Brain microvascular endothelial cell (primary cell): ENCODE measurements around the gene NOS1.

ENCODE experiments used
- DNase-seq: peaks from one replicate; pipeline ENCODE4 v3.0.0-alpha.2; 2020
- H3K27ac ChIP-seq: fragments of 250-450 bp; sonication (Bioruptor Pico); 2 replicates; pipeline ENCODE4 v1.5.1; 2020; ENCODE audit warnings: mild to moderate bottlenecking, moderate library complexity
- H3K27me3 ChIP-seq: fragments of 250-450 bp; sonication (Bioruptor Pico); replicated peaks from 2 replicates; pipeline ENCODE4 v1.5.1; 2020; ENCODE audit warnings: mild to moderate bottlenecking
- H3K36me3 ChIP-seq: fragments of 250-450 bp; sonication (Bioruptor Pico); replicated peaks from 2 replicates; pipeline ENCODE4 v1.5.1; 2020; ENCODE audit warnings: mild to moderate bottlenecking
- H3K4me3 ChIP-seq: 2 replicates; pipeline ENCODE4 v1.5.1; 2011; ENCODE audit warnings: low read depth, mild to moderate bottlenecking, control low read depth, low read length, moderate library complexity
- in situ Hi-C: cut with HindIII; loops from 2 replicates; pipeline ENCODE4 v1.10.0; 2017; ENCODE audit warnings: low sequenced_read_pairs, low pct_ligation_motif_present
- TF ChIP-seq, protein P1 (sequence below): IDR thresholded peaks from 2 replicates; pipeline ENCODE4 v1.5.1; 2011; ENCODE audit warnings: low read depth, mild to moderate bottlenecking, moderate library complexity, low read length, control low read depth, inconsistent platforms; ENCODE audit errors: missing control alignments

NOS1 gene

DNA sequence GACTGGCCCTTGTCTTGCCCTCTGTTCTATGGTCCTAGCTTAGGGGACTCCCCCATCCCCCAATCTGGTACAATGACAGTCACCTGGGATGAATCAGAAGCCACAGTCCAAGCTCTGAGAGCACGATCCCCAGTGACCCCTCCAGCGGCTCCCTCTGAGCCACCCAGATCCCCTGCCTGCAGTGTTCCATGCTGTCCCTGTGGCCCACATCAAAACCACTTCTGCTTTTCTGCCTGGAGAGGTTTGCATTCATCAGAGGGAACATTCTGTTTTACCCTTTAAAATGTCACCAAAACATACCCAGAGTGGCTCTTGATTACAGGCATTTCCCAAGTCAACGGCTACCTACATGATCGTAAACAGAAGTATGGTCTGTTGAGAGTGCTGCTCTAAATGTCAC, 47.5 kb downstream of the NOS1 start:
- in situ Hi-C loops: no loop called here
- H3K4me3 ChIP-seq: no peak overlapping the region
- no peak for DNase-seq
- no peak overlapping the region for H3K27ac ChIP-seq
- H3K27me3 ChIP-seq: no peaks in the 10 kb centered on the region
- no peaks in the 10 kb centered on the region for H3K36me3 ChIP-seq
- TF ChIP-seq, protein P1, sequence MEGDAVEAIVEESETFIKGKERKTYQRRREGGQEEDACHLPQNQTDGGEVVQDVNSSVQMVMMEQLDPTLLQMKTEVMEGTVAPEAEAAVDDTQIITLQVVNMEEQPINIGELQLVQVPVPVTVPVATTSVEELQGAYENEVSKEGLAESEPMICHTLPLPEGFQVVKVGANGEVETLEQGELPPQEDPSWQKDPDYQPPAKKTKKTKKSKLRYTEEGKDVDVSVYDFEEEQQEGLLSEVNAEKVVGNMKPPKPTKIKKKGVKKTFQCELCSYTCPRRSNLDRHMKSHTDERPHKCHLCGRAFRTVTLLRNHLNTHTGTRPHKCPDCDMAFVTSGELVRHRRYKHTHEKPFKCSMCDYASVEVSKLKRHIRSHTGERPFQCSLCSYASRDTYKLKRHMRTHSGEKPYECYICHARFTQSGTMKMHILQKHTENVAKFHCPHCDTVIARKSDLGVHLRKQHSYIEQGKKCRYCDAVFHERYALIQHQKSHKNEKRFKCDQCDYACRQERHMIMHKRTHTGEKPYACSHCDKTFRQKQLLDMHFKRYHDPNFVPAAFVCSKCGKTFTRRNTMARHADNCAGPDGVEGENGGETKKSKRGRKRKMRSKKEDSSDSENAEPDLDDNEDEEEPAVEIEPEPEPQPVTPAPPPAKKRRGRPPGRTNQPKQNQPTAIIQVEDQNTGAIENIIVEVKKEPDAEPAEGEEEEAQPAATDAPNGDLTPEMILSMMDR: no peak

DNA sequence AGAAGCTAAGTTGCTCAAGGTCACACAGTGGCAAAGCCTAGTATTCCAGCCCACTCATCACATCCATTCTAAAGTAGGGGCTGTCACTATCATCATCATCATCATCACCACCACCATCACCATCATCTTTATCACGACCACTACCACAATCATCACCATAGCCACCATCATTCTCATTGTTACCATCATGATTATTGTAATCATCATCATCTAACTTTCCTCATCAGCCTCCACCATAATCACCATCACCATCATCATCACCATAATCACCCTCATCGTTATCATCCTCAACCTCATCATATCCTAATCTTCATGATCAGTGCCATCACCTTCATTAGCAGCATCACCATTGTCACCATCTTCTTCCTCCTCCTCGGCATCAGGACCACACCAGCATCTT, 48.7 kb downstream of the NOS1 start:
- H3K27ac ChIP-seq: no peak overlapping the region
- DNase-seq: no peak
- TF ChIP-seq, protein P1: no peak

DNA sequence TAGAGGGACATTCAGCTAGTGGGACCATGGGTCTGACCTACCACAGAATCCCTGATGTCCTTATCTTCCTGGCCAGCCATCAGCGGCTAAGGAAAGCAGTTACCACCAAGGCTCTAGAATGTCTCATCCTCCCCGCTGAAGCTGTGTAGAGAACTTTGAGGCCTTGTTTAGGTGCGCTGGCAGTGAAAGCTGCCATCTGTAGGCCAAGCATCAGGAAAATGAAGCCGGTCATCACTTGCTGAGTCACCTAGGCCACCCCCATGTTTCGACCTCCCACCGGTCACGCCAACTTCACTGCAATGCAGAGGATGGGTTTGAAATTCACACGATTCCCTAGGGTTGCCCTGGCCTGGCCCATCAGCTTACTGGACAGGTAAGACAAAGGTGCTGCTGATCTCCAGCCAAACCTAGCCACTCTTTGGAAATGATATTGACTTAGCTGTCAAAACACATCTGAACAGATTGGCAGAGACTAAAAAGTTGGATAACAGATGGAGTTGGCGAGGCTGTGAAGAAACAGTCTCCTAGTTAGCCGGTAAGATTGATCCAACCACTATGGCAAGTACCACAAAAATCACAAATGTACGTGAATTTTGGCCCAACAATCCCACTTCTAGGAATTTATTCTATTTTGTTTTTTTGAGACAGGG, 52.0 kb downstream of the NOS1 start:
- in situ Hi-C loops: no loop called here
- no peaks in the 10 kb centered on the region for H3K27me3 ChIP-seq
- no peak for DNase-seq
- H3K36me3 ChIP-seq: no peaks in the 10 kb centered on the region
- no peak overlapping the region for H3K4me3 ChIP-seq
- TF ChIP-seq, protein P1: no peak
- no peak overlapping the region for H3K27ac ChIP-seq

More for the DNA sequence above, 48.7 kb downstream of the NOS1 start:
- no peaks in the 10 kb centered on the region for H3K36me3 ChIP-seq
- in situ Hi-C loops: no loop called here
- no peak overlapping the region for H3K4me3 ChIP-seq
- H3K27me3 ChIP-seq: no peaks in the 10 kb centered on the region

DNA sequence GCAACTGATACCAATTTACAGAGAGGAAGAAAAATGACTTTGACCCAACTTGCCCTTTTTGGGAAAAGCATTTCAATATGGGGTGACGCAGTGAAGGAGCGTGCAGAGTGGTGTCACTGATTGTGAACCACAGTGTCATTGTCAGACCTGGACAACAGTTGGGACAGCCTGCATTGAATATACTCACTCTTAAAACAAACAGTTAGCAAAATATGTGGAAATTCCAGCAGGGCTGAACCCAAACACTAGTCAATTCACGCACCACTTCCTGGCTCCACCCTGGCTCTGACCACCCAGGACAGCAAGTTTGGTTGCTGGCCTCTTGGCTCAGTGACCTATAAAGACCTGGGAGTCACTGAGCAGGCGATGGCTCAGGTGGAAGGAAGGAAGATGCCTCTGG, 61.3 kb downstream of the NOS1 start:
- no peak overlapping the region for H3K27ac ChIP-seq
- H3K27me3 ChIP-seq: no peaks in the 10 kb centered on the region
- TF ChIP-seq, protein P1: no peak
- in situ Hi-C loops: no loop called here
- no peak for DNase-seq
- no peak overlapping the region for H3K4me3 ChIP-seq
- no peaks in the 10 kb centered on the region for H3K36me3 ChIP-seq

DNA sequence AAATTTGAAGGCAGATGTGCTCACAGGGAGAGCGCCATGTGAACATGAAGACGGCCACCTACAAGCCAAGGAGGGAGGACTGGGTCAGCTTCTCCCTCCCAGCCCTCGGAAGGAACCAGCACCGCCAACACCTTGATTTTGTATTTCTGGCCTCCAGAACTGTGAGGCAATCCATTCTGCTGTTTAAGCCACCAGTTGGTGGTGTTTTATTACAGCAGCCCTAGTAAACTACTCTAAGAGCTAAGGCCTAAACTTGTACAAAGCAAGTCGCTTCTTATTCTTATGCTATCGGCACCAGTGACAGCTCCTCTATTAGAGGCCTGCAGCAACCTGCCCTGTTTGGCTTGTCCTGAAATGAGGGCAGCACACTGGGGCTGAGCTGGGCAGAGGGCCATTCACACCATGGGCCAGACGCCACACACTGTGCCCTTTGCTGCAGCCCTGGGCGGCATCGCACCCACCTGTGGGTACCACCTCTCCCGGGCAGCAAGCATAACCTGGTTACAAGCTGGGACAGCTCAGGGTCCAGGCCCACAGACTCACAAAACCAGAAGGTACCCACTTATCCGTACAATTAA, 62.7 kb downstream of the NOS1 start:
- in situ Hi-C loops: no loop called here
- H3K36me3 ChIP-seq: no peaks in the 10 kb centered on the region
- TF ChIP-seq, protein P1: no peak
- H3K4me3 ChIP-seq: no peak overlapping the region
- no peak for DNase-seq
- H3K27ac ChIP-seq: no peak overlapping the region
- H3K27me3 ChIP-seq: no peaks in the 10 kb centered on the region

DNA sequence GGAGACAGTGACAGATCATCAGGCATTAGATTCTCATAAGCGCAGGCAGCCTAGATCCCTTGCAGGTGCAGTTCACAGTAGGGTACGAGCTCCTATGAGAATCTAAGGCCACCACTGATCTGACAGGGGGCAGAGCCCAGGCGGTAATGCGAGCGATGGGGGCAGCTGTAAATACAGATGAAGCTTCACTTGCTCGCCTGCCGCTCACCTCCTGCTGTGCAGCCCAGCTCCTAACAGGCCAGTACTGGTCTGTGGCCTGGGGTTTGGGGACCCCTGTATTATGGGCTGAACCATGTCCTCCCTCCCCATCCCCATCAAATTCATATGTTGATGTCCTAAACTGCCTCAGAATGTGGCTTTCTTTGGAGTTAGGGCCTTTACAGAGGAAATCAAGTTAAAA, 63.2 kb downstream of the NOS1 start:
- in situ Hi-C loops: no loop called here
- TF ChIP-seq, protein P1: no peak

More for the DNA sequence above, 63.2 kb downstream of the NOS1 start:
- no peak for DNase-seq
- Histone ChIP-seq H3K27ac (no peak overlapping the region), H3K36me3 (no peaks in the 10 kb centered on the region), H3K27me3 (no peaks in the 10 kb centered on the region), H3K4me3 (no peak overlapping the region)
